ENCODE data around the gene GJA1.
"Not testable (repeated sequence)": the region's sequence is repeated elsewhere in the genome, so short reads cannot be mapped to it uniquely, and the experiment has no call there.

Gene GJA1

GRCh38 chr6:121430514-121431460, 4.7 kb upstream of the GJA1 start:
- H4K20me1 ChIP-seq (ENCODE audit: low read depth, low read length), result no peaks in the 10 kb centered on the region
- no peak overlapping the region for H3K9ac ChIP-seq (ENCODE audit: low read length)
- no peak overlapping the region for H3K4me2 ChIP-seq (ENCODE audit: low read depth, low read length, poor library complexity, severe bottlenecking)
- no peaks in the 10 kb centered on the region for H3K79me2 ChIP-seq (ENCODE audit: insufficient read depth, low read length)
- no peaks in the 10 kb centered on the region for H3K27me3 ChIP-seq (ENCODE audit: low read length)
- no peak for TF ChIP-seq CTCF (IDR thresholded peaks at IDR 0.05; ENCODE audit: insufficient read depth, low read length, poor library complexity, severe bottlenecking)
- no peak for TF ChIP-seq EZH2phosphoT487 (conservative IDR thresholded peaks at IDR 0.05; ENCODE audit: low read length)
- H3K36me3 ChIP-seq (ENCODE audit: low read length), result no peaks in the 10 kb centered on the region
- H3K9me2 ChIP-seq (replicated peaks; ENCODE audit: insufficient read depth, low read length), result no peaks in the 10 kb centered on the region
- no peak overlapping the region for H3K4me3 ChIP-seq (ENCODE audit: insufficient read depth, low read length, poor library complexity, severe bottlenecking)
- no peaks in the 10 kb centered on the region for H3F3A ChIP-seq (ENCODE audit: insufficient read depth)
- no peak overlapping the region for H3K27ac ChIP-seq (ENCODE audit: low read depth, low read length)
- H3K9me3 ChIP-seq (ENCODE audit: insufficient read depth, low read length), result no peaks in the 10 kb centered on the region
- H2AFZ ChIP-seq (ENCODE audit: low read depth, low read length, severe bottlenecking), result no peak overlapping the region

- H3K36me3 ChIP-seq (ENCODE audit: low read length); H3K27ac ChIP-seq (ENCODE audit: low read depth, low read length); H3K9ac ChIP-seq (ENCODE audit: low read length); H4K20me1 ChIP-seq (ENCODE audit: low read depth, low read length); H2AFZ ChIP-seq (ENCODE audit: low read depth, low read length, severe bottlenecking); H3K27me3 ChIP-seq (ENCODE audit: low read length); H3F3A ChIP-seq (ENCODE audit: insufficient read depth); H3K4me3 ChIP-seq (ENCODE audit: insufficient read depth, low read length, poor library complexity, severe bottlenecking); H3K79me2 ChIP-seq (ENCODE audit: insufficient read depth, low read length); H3K9me3 ChIP-seq (ENCODE audit: insufficient read depth, low read length); H3K4me2 ChIP-seq (ENCODE audit: low read depth, low read length, poor library complexity, severe bottlenecking); H3K9me2 ChIP-seq (replicated peaks; ENCODE audit: insufficient read depth, low read length): not testable (repeated sequence)
These were observed 3.7 kb upstream of the GJA1 start for GRCh38 chr6:121431776-121432175.

GRCh38 chr6:121434037-121434770, 1.2 kb upstream of the GJA1 start:
- Histone ChIP-seq H3K9me2 (replicated peaks; ENCODE audit: insufficient read depth, low read length) (no peaks in the 10 kb centered on the region), H2AFZ (ENCODE audit: low read depth, low read length, severe bottlenecking) (no peak overlapping the region), H3K27me3 (ENCODE audit: low read length) (no peaks in the 10 kb centered on the region), H4K20me1 (ENCODE audit: low read depth, low read length) (no peaks in the 10 kb centered on the region), H3K4me3 (ENCODE audit: insufficient read depth, low read length, poor library complexity, severe bottlenecking) (no peak overlapping the region), H3K79me2 (ENCODE audit: insufficient read depth, low read length) (no peaks in the 10 kb centered on the region), H3K9ac (ENCODE audit: low read length) (no peak overlapping the region), H3K4me2 (ENCODE audit: low read depth, low read length, poor library complexity, severe bottlenecking) (no peak overlapping the region), H3K36me3 (ENCODE audit: low read length) (no peaks in the 10 kb centered on the region), H3K9me3 (ENCODE audit: insufficient read depth, low read length) (no peaks in the 10 kb centered on the region), H3K27ac (ENCODE audit: low read depth, low read length) (no peak overlapping the region), H3F3A (ENCODE audit: insufficient read depth) (no peaks in the 10 kb centered on the region)
- no peak for TF ChIP-seq EZH2phosphoT487 (conservative IDR thresholded peaks at IDR 0.05; ENCODE audit: low read length)
- TF ChIP-seq CTCF (IDR thresholded peaks at IDR 0.05; ENCODE audit: insufficient read depth, low read length, poor library complexity, severe bottlenecking), result no peak
